Subcutaneous abdominal adipose tissue (tissue), 5 donors: ENCODE measurements around the gene PITPNM3.

Experiments used
- H3K27ac ChIP-seq: one replicate; pipeline ENCODE4 v1.7.0; 2013; ENCODE audit warnings: low read depth, mild to moderate bottlenecking, inconsistent platforms, low read length, moderate library complexity
- H3K27me3 ChIP-seq, 5 donors: one replicate each; pipeline ENCODE4 v1.7.0; 2013; ENCODE audit warnings: low read length in 5 of 5, inconsistent platforms in 1 of 5; ENCODE audit not compliant: control insufficient read depth in 5 of 5, insufficient read depth in 4 of 5
- H3K36me3 ChIP-seq, 5 donors: one replicate each; pipeline ENCODE4 v1.7.0; 2013; ENCODE audit warnings: low read length in 5 of 5; ENCODE audit not compliant: control insufficient read depth in 5 of 5, insufficient read depth in 5 of 5
- H3K4me1 ChIP-seq, 5 donors: one replicate each; pipeline ENCODE4 v1.7.0; 2013; ENCODE audit warnings: low read length in 5 of 5, mild to moderate bottlenecking in 3 of 5, moderate library complexity in 1 of 5; ENCODE audit not compliant: control insufficient read depth in 5 of 5, insufficient read depth in 5 of 5
- H3K4me3 ChIP-seq, 5 donors: one replicate each; pipeline ENCODE4 v1.7.0; 2013; ENCODE audit warnings: low read length in 5 of 5, low read depth in 1 of 5
- H3K9ac ChIP-seq, 5 donors: one replicate each; pipeline ENCODE4 v1.7.0; 2013; ENCODE audit warnings: low read length in 5 of 5, mild to moderate bottlenecking in 4 of 5, moderate library complexity in 3 of 5
- H3K9me3 ChIP-seq, 5 donors: one replicate each; pipeline ENCODE4 v1.7.0; 2013; ENCODE audit warnings: low read length in 5 of 5; ENCODE audit not compliant: control insufficient read depth in 5 of 5
- donor health status: healthy.
- donor health status: healthy.
- donor health status: healthy.
- donor health status: healthy.
- donor health status: healthy.

Gene PITPNM3

DNA sequence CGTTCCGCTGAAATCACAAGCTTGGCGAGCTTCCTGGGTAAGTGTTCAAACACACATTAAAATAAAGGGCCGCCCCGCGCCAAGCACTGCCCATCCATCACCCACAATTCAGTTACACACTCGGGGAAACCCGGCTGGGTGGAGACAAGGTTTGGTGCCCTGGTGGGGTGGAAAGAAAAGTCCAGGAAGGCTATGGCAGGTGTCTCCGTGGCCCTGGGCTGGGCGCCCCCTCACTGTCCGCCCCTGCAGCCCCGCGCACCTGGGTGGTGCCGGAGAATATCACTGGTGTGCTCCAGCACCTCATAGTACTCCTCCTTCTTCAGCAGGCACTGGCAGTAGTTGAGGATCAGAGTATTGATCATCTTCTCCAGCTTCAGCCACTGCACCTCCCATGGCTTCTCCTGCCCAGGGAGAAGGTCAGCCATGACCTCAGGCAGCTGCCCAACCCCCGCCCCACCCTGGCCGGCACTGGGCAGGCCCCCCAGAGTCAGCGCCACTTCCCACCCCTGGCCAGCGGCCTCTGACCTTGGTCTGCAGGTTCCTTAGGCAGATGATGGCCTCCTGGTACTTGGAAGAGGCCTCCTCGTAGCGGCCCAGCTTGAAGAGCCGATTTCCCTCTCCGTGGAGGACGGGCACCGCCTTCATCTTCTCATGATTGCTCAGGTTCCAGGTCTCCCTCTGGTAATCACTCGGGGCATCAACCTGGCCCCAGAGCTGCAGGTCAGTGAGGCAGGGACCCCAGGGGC is 129.8 kb downstream of the PITPNM3 start:
- H3K9me3 ChIP-seq, result peaks cover 0 to 6% (median 4%) of the 10 kb centered on the region in 5 donors
- no peak overlapping the region for H3K9ac ChIP-seq
- no peak overlapping the region for H3K27ac ChIP-seq
- H3K4me1 ChIP-seq, result peaks cover 0 to 8% (median 0%) of the 10 kb centered on the region in 5 donors
- H3K27me3 ChIP-seq, result peaks cover 0 to 15% (median 9%) of the 10 kb centered on the region in 5 donors
- no peak overlapping the region for H3K4me3 ChIP-seq
- H3K36me3 ChIP-seq, result no peaks in the 10 kb centered on the region

DNA sequence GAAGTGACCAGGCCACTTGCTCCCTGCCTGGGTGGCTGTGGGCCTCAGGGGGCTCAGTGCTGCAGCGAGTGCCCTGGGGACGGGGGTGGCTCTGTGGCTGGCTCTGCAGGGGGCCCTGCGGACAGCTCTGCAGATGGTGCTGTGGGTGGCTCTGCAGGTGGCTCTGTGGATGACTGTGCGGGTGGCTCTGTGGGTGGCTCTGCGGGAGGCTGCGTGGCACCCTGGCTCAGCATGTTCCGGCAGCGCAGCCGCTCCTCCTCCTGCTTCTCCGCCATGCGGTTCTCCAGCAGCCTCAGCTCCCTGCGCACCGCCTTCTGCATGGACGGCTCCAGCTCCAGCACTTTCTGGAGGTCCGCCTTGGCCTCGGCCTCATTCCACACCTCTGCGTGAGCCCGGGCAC is 130.9 kb downstream of the PITPNM3 start:
- Histone ChIP-seq H3K27me3 (peaks cover 0 to 16% (median 12%) of the 10 kb centered on the region in 5 donors), H3K9ac (no peak overlapping the region), H3K27ac (no peak overlapping the region), H3K9me3 (no peaks in the 10 kb centered on the region), H3K4me3 (no peak overlapping the region), H3K4me1 (peaks cover 0 to 8% (median 0%) of the 10 kb centered on the region in 5 donors), H3K36me3 (no peaks in the 10 kb centered on the region)

DNA sequence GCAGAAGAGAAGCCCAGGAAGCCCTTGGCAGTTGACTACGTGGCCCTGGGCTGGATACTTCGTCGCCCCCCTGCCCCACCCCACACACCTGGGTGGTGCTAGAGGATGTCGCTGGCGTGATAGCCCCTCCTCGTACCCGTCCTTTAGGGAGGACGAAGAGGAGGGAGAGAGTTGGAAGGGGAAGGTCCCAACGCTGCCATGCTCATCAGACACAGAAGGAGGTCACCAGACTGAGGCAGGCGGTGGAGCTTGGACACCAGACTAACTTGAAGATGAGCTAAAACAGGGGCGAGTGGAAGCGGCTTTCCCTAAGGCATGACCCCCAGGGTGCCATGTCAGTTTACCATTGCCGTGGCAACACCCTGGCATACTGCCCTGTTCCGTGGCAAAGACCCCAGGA is 132.4 kb downstream of the PITPNM3 start:
- H3K27me3 ChIP-seq, result peaks cover 0 to 24% (median 17%) of the 10 kb centered on the region in 5 donors
- H3K36me3 ChIP-seq, result no peaks in the 10 kb centered on the region
- no peak overlapping the region for H3K27ac ChIP-seq
- H3K4me3 ChIP-seq, result no peak overlapping the region
- H3K9ac ChIP-seq, result no peak overlapping the region
- peaks cover 0 to 8% (median 0%) of the 10 kb centered on the region in 5 donors for H3K4me1 ChIP-seq
- H3K9me3 ChIP-seq, result no peaks in the 10 kb centered on the region

DNA sequence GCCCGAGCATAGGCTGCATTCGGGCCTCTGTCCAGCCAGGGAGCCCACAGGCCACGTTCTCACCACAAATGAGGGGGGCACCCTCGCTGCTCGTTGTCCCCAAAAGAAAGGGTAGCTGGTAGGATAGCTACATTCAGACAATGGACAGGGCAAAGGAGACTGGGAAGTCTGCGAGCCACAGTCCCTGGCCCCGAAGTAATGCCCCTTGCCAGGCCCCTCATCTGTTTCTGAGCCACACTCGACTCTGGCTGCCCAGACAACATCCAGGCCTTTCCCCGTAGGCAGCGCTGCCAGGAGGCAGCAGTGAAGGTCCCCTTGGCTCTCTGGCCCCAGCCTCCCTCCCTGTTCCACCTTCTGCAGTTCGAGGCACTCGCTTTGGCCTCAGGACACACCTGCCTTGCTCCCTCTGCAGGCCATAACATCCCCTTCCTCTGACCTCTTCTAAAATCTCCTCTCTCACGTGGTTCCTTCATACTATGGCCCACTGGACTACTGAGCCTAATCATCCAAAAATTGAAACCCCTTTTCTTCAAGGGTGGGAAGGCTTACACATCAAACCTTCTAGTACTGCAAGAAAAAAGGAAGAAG is 133.6 kb downstream of the PITPNM3 start:
- Histone ChIP-seq H3K4me1 (peaks cover 0 to 4% (median 0%) of the 10 kb centered on the region in 5 donors), H3K27me3 (peaks cover 0 to 24% (median 19%) of the 10 kb centered on the region in 5 donors), H3K27ac (no peak overlapping the region)

DNA sequence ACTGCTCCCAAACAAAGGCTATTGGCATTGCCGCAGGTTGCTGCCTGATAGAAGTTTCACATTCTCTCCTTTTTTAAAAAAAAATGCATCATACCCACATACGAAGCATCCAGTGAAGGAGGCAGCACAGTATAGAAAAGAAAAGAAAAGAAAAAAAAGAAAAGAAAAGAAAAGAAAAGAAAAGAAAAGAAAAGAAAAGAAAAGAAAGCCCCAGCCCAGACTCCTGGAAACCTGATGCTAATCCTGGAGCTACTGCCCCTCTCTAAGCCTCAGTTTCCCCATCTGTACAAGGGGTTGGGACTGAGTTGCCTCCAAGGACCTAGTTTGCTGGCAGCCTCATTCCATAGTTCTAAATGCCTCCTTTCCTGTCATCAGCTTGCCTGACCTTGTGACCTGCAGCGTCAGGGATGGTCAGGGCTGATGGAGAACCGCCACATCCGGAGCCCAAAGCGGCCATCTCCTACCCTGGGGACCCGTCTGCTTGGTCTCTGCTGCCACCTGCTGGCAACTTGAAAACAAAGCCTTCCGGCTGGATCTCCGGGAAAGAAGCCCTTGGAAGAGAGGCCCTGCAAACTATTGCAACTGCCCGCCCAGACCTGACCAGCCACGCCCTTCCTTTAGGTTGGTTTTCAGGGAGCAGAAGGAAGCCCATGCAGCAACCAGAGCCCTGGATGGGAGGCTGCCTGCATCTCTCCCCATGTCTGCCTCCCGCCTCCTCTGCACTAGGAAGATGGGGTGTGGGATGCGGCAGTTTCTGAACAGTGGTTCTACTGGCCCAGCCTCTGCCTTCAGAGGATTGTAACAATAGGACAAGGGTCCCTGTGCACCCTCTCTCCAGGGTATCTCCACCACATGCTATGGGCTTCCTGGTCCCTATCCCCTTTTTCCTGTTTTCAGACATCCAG is 134.4 kb downstream of the PITPNM3 start:
- Histone ChIP-seq H3K4me1 (no peaks in the 10 kb centered on the region), H3K27me3 (peaks cover 6 to 29% (median 23%) of the 10 kb centered on the region in 5 donors), H3K36me3 (no peaks in the 10 kb centered on the region), H3K4me3 (no peak overlapping the region), H3K9me3 (no peaks in the 10 kb centered on the region), H3K9ac (no peak overlapping the region), H3K27ac (no peak overlapping the region)

More for the DNA sequence above, 133.6 kb downstream of the PITPNM3 start:
- no peaks in the 10 kb centered on the region for H3K36me3 ChIP-seq
- H3K9me3 ChIP-seq, result no peaks in the 10 kb centered on the region
- H3K9ac ChIP-seq, result no peak overlapping the region
- H3K4me3 ChIP-seq, result no peak overlapping the region

DNA sequence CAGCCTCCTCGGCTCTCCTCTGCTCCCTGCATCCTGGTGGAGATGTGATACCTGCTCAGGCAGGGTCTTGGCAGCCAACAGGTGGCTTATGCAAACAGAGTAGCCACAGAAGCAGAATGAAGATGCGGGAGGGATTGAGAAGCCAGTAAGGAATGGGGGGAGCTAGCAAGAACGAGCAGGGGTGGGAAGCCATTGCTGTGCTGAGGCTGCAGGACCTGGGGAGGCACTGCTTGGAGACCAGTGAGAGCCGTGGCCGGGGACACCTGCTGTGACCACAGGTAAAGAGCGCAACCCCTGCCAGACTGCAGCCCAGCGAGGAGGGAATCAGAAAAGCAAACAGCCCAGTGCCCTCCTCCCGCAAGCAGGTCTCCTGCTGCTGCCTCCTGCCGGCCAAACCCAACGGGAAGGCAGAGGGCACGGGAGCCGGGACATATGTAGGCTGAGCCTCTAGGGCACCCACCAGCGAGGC is 136.1 kb downstream of the PITPNM3 start:
- no peak overlapping the region for H3K9ac ChIP-seq
- no peaks in the 10 kb centered on the region for H3K4me1 ChIP-seq
- H3K27me3 ChIP-seq, result peaks cover 6 to 22% (median 19%) of the 10 kb centered on the region in 5 donors
- H3K27ac ChIP-seq, result no peak overlapping the region
- H3K9me3 ChIP-seq, result no peaks in the 10 kb centered on the region
- H3K36me3 ChIP-seq, result no peaks in the 10 kb centered on the region
- no peak overlapping the region for H3K4me3 ChIP-seq

DNA sequence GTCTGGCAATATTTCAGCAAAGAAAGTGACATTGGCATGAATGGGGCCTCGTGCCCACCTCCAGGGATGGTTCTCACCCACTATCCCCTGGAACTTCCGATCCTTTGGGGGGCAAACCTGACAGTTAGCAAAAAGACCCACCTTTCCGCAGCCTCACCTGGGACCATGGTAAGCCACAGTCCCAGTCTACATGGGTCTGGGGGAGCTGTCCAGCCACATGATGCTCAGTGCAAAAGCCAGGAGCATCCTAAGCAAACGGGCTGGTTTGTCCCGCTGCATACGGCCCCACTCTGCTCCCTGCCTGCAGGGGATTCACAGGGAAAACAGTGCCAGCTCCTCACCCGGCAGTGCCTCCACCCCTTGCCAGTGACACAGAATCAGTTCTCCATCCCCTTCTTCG is 140.7 kb downstream of the PITPNM3 start:
- no peak overlapping the region for H3K9ac ChIP-seq
- no peaks in the 10 kb centered on the region for H3K4me1 ChIP-seq
- H3K4me3 ChIP-seq, result no peak overlapping the region
- H3K27me3 ChIP-seq, result peaks cover 6 to 24% (median 11%) of the 10 kb centered on the region in 5 donors
- H3K9me3 ChIP-seq, result peaks cover 0 to 3% (median 0%) of the 10 kb centered on the region in 5 donors
- H3K36me3 ChIP-seq, result no peaks in the 10 kb centered on the region
- no peak overlapping the region for H3K27ac ChIP-seq

DNA sequence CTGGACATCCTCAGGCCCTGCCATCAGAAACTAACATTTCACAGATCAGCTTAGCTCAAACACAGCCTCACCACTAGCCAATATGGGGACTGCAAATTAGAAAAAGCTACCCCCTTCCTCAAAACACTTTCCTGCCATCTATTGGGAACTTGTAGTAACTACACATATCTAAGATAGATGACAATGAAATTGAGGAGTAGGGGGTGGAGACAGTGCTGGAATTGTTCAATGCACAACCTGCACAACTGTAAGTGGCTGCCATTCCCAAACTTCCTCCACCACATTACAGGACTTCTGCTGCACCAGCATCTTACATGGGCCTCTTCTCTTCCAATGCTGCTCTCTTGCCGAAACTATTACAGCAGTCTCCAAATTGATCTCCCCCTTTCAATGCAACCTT is 143.3 kb downstream of the PITPNM3 start:
- Histone ChIP-seq H3K4me3 (no peak overlapping the region), H3K27me3 (peaks cover 3 to 18% (median 10%) of the 10 kb centered on the region in 5 donors), H3K27ac (no peak overlapping the region), H3K36me3 (no peaks in the 10 kb centered on the region), H3K9me3 (peaks cover 0 to 3% (median 0%) of the 10 kb centered on the region in 5 donors), H3K9ac (no peak overlapping the region), H3K4me1 (no peaks in the 10 kb centered on the region)

DNA sequence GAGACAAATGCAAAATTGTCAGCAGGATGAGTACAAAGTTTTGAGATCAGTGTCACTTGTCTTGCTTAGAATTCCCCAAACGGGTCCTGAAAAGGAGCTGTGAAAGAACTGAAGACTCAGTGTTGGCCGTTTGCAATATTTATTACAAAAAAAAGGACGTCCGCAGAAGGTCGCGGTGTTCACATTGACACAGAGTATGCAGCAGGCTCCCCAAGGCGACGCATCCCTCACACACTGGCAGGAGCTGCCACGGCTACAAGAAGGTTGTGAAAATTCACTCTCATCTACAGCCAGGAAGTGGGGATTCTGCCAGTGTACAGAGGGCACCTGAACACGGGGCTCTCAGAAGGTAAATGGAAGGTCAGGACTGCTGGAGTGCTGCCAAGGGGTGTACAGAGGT is 147.6 kb downstream of the PITPNM3 start:
- Histone ChIP-seq H3K4me1 (no peaks in the 10 kb centered on the region), H3K9ac (no peak overlapping the region), H3K4me3 (no peak overlapping the region), H3K27me3 (peaks cover 0 to 15% (median 9%) of the 10 kb centered on the region in 5 donors), H3K27ac (no peak overlapping the region), H3K36me3 (no peaks in the 10 kb centered on the region), H3K9me3 (peaks cover 0 to 3% (median 0%) of the 10 kb centered on the region in 5 donors)
